Activated naive CD4-positive, alpha-beta T cell treated with anti-CD3 and anti-CD28 coated beads for 36 hours (primary cell): ENCODE measurements around the gene HIF3A. TPM values are rescaled to one million over a fixed set of nuclear protein-coding genes. Genes with fewer than 3 reads are reported as not detected.

ENCODE experiments used
- CTCF ChIA-PET: fragments of 350-600 bp; sonication (Branson Sonifier 250); formaldehyde crosslinking; loops from one replicate; lab custom pipeline; 2021; ENCODE audit warnings: antibody characterized with exemption; lab: Charles Lee
- DNase-seq: peaks from one replicate; pipeline ENCODE4 v3.0.0-alpha.2; 2020
- H3K27ac Mint-ChIP-seq: one replicate; pipeline ENCODE4 v1.8.0; 2021; ENCODE audit warnings: mild to moderate bottlenecking, mixed read lengths
- H3K27me3 Mint-ChIP-seq: one replicate; pipeline ENCODE4 v1.8.0; 2021; ENCODE audit warnings: low read depth, mixed read lengths
- H3K36me3 Mint-ChIP-seq: one replicate; pipeline ENCODE4 v1.8.0; 2021; ENCODE audit warnings: low read depth, mixed read lengths
- H3K4me1 Mint-ChIP-seq: one replicate; pipeline ENCODE4 v1.8.0; 2021; ENCODE audit warnings: low read depth, mixed read lengths
- H3K4me3 Mint-ChIP-seq: one replicate; pipeline ENCODE4 v1.8.0; 2021; ENCODE audit warnings: mild to moderate bottlenecking, moderate library complexity, mixed read lengths
- H3K9me3 Mint-ChIP-seq: one replicate; pipeline ENCODE4 v1.8.0; 2021; ENCODE audit warnings: mixed read lengths
- intact Hi-C: fragments of 100-400 bp; cut with micrococcal nuclease; formaldehyde crosslinking; loops from one replicate; pipeline ENCODE4 v1.15.1; 2023
- total RNA-seq, 2 experiments: library from RNA; stranded (reverse); gene quantifications; one replicate each; pipeline ENCODE4 v1.2.3, GENCODE V29; 2021

HIF3A gene
- total RNA-seq, 2 experiments from 2014 or later, result not detected

GRCh38 chr19:46344363-46344762 is 47.5 kb downstream of the HIF3A start:
- Mint-ChIP-seq H3K4me1 (peaks cover 19% of the 10 kb centered on the region), H3K27me3 (peaks cover 4% of the 10 kb centered on the region), H3K27ac (no peak overlapping the region), H3K9me3 (no peaks in the 10 kb centered on the region), H3K36me3 (peaks cover 10% of the 10 kb centered on the region), H3K4me3 (no peak overlapping the region)
- CTCF ChIA-PET, result interaction anchor here (0.6 kb wide), 1 partner anchor 79 kb away, joined by 3 read pairs; no protein-coding TSS in a partner anchor
- intact Hi-C loops, result loop anchor here (10.0 kb wide), 1 partner anchor 460 kb away; the partner anchor contains the start of gene IRF2BP1
- no peak for DNase-seq

- Mint-ChIP-seq H3K36me3 (peaks cover 14% of the 10 kb centered on the region), H3K27ac (no peak overlapping the region), H3K9me3 (no peaks in the 10 kb centered on the region), H3K27me3 (peaks cover 2% of the 10 kb centered on the region), H3K4me1 (peaks cover 27% of the 10 kb centered on the region), H3K4me3 (no peak overlapping the region)
- no peak for DNase-seq
- CTCF ChIA-PET, result no interaction called here
- intact Hi-C loops, result loop anchor here (10.0 kb wide), 1 partner anchor 460 kb away; the partner anchor contains the start of gene IRF2BP1
Measured at GRCh38 chr19:46345157-46345556, 48.3 kb downstream of the HIF3A start.

- Mint-ChIP-seq H3K27me3 (no peaks in the 10 kb centered on the region), H3K4me1 (peaks cover 42% of the 10 kb centered on the region)
- intact Hi-C loops, result loop anchor here (1.0 to 10.0 kb wide), 7 partner anchors 24 to 462 kb away; partner anchors contain the start of genes CCDC61, IRF2BP1 and PRKD2
Measured at GRCh38 chr19:46346821-46347571, 50.2 kb downstream of the HIF3A start, which contains the start of gene PPP5C. Gene PPP5C, plus strand, starts transcription at chr19:46347087. Its CDS starts 10 bp downstream, at chr19:46347097.

GRCh38 chr19:46347572-46347883 is 50.7 kb downstream of the HIF3A start:
- H3K27ac Mint-ChIP-seq, result peak overlapping the region; percentile 88
- H3K9me3 Mint-ChIP-seq, result no peaks in the 10 kb centered on the region
- intact Hi-C loops, result loop anchor here (2.0 to 10.0 kb wide), 6 partner anchors 23 to 463 kb away; partner anchors contain the start of genes IRF2BP1 and PRKD2
- H3K27me3 Mint-ChIP-seq, result no peaks in the 10 kb centered on the region
- peak overlapping the region; percentile 90 for H3K4me3 Mint-ChIP-seq
- no peak for DNase-seq
- H3K36me3 Mint-ChIP-seq, result peaks cover 18% of the 10 kb centered on the region
- H3K4me1 Mint-ChIP-seq, result peaks cover 44% of the 10 kb centered on the region
- CTCF ChIA-PET, result interaction anchor here (0.6 to 1.9 kb wide), 4 partner anchors 22 to 68 kb away, joined by 3 to 6 read pairs (median 4); no protein-coding TSS in a partner anchor

More at GRCh38 chr19:46346821-46347571, 50.2 kb downstream of the HIF3A start, which contains the start of gene PPP5C:
- CTCF ChIA-PET, result interaction anchor here (0.6 to 1.9 kb wide), 8 partner anchors 15 to 169 kb away, joined by 3 to 6 read pairs (median 4); no protein-coding TSS in a partner anchor
- H3K4me3 Mint-ChIP-seq, result peak within 1 kb of the TSS; percentile 90
- H3K36me3 Mint-ChIP-seq, result peaks cover 18% of the 10 kb centered on the region
- H3K9me3 Mint-ChIP-seq, result no peaks in the 10 kb centered on the region
- DNase-seq, result peak; percentile 96
- peak within 1 kb of the TSS; percentile 88 for H3K27ac Mint-ChIP-seq

- H3K9me3 Mint-ChIP-seq, result no peaks in the 10 kb centered on the region
- CTCF ChIA-PET, result interaction anchor here (0.7 to 1.9 kb wide), 3 partner anchors 48 to 165 kb away, joined by 4 to 6 read pairs (median 5); no protein-coding TSS in a partner anchor
- peaks cover 20% of the 10 kb centered on the region for H3K36me3 Mint-ChIP-seq
- peak overlapping the region; percentile 88 for H3K27ac Mint-ChIP-seq
- DNase-seq, result no peak
- H3K4me3 Mint-ChIP-seq, result peak overlapping the region; percentile 90
- intact Hi-C loops, result loop anchor here (2.0 to 10.0 kb wide), 6 partner anchors 23 to 463 kb away; partner anchors contain the start of genes IRF2BP1 and PRKD2
- peaks cover 44% of the 10 kb centered on the region for H3K4me1 Mint-ChIP-seq
- H3K27me3 Mint-ChIP-seq, result no peaks in the 10 kb centered on the region
Measured at GRCh38 chr19:46347985-46348384, 51.1 kb downstream of the HIF3A start.

GRCh38 chr19:46349311-46349993 is 52.6 kb downstream of the HIF3A start:
- Mint-ChIP-seq H3K9me3 (no peaks in the 10 kb centered on the region), H3K27me3 (no peaks in the 10 kb centered on the region), H3K4me3 (peak overlapping the region; percentile 90), H3K27ac (peak overlapping the region; percentile 93), H3K4me1 (peaks cover 47% of the 10 kb centered on the region), H3K36me3 (peaks cover 28% of the 10 kb centered on the region)
- intact Hi-C loops, result loop anchor here (10.0 kb wide), 1 partner anchor 465 kb away; the partner anchor contains the start of gene IRF2BP1
- no peak for DNase-seq
- CTCF ChIA-PET, result no interaction called here

GRCh38 chr19:46350029-46350757 is 53.4 kb downstream of the HIF3A start:
- Mint-ChIP-seq H3K36me3 (peaks cover 30% of the 10 kb centered on the region), H3K9me3 (no peaks in the 10 kb centered on the region), H3K27ac (peak overlapping the region; percentile 93), H3K27me3 (no peaks in the 10 kb centered on the region), H3K4me3 (peak overlapping the region; percentile 90), H3K4me1 (peaks cover 52% of the 10 kb centered on the region)
- peak; percentile 35 for DNase-seq
- intact Hi-C loops, result no loop called here
- CTCF ChIA-PET, result no interaction called here

GRCh38 chr19:46350758-46351159 is 53.9 kb downstream of the HIF3A start:
- no peaks in the 10 kb centered on the region for H3K9me3 Mint-ChIP-seq
- intact Hi-C loops, result no loop called here
- peaks cover 57% of the 10 kb centered on the region for H3K4me1 Mint-ChIP-seq
- no peaks in the 10 kb centered on the region for H3K27me3 Mint-ChIP-seq
- peak; percentile 64 for DNase-seq
- peaks cover 36% of the 10 kb centered on the region for H3K36me3 Mint-ChIP-seq
- H3K4me3 Mint-ChIP-seq, result peak overlapping the region; percentile 90
- CTCF ChIA-PET, result interaction anchor here (0.6 kb wide), 1 partner anchor 207 kb away, joined by 4 read pairs; no protein-coding TSS in a partner anchor
- peak overlapping the region; percentile 93 for H3K27ac Mint-ChIP-seq

GRCh38 chr19:46351241-46352041 is 54.6 kb downstream of the HIF3A start:
- CTCF ChIA-PET, result interaction anchor here (0.6 kb wide), 1 partner anchor 206 kb away, joined by 4 read pairs; no protein-coding TSS in a partner anchor
- Mint-ChIP-seq H3K4me1 (peaks cover 59% of the 10 kb centered on the region), H3K27ac (peak overlapping the region; percentile 93), H3K36me3 (peaks cover 36% of the 10 kb centered on the region), H3K9me3 (no peaks in the 10 kb centered on the region), H3K4me3 (peak overlapping the region; percentile 90), H3K27me3 (no peaks in the 10 kb centered on the region)
- intact Hi-C loops, result no loop called here
- DNase-seq, result peak; percentile 58

- Mint-ChIP-seq H3K4me3 (no peak overlapping the region), H3K36me3 (peaks cover 42% of the 10 kb centered on the region), H3K4me1 (peaks cover 59% of the 10 kb centered on the region), H3K27ac (no peak overlapping the region), H3K27me3 (no peaks in the 10 kb centered on the region), H3K9me3 (no peaks in the 10 kb centered on the region)
- no peak for DNase-seq
- intact Hi-C loops, result no loop called here
- CTCF ChIA-PET, result no interaction called here
Measured at GRCh38 chr19:46353730-46354528, 57.1 kb downstream of the HIF3A start.
